NT2/D1 (cell line): Measurements from ENCODE around the gene PPP1R18.

Experiments
- SUZ12 ChIP-seq: IDR thresholded peaks from 2 replicates; pipeline ENCODE4 v1.6.1; 2011; ENCODE audit not compliant: insufficient read length, insufficient read depth; ENCODE audit errors: extremely low read depth
- YY1 ChIP-seq: IDR thresholded peaks from 2 replicates; pipeline ENCODE4 v1.6.1; 2011; ENCODE audit not compliant: insufficient read length, insufficient read depth
- ZNF274 ChIP-seq: IDR thresholded peaks from 2 replicates; pipeline ENCODE4 v1.6.1; 2011; ENCODE audit warnings: mild to moderate bottlenecking, low read depth, low read length

DNA sequence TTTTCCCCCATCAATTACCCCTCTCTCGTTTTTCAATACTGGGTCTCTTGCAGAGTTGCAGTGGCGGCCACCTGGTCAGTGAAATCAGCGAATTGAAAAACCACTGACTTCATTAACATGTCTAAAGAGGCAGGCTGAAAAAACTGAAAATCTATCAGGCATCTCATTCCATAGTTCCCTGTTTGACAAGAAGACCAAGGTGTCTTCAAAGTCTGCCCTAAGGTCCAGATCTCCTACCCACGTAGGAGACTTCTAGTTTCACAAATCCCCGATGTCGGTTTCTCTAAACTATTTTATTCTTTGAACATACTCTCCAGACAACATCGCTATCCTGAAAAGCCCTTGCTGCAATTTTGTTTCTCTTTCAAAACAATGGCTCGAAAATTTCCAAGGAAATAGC is 32.9 kb upstream of the PPP1R18 start:
- TF ChIP-seq YY1 (no peak), ZNF274 (no peak), SUZ12 (no peak)
